Vagina (tissue), 2 donors: Measurements from ENCODE around the gene PNMA8B.

Source experiments
- CTCF ChIP-seq, 3 experiments: fragments of 450-650 bp in 2 of 3; fragments of 200-600 bp in 1 of 3; sonication (generic) in 1 of 3; IDR thresholded peaks; one replicate each; pipeline ENCODE4 v1.5.1; 2017 to 2019; ENCODE audit warnings: antibody characterized with exemption in 3 of 3, mild to moderate bottlenecking in 2 of 3, moderate library complexity in 2 of 3
- POLR2A ChIP-seq, 2 donors: fragments of 450-650 bp; IDR thresholded peaks; one replicate each; pipeline ENCODE4 v1.6.1; 2017; ENCODE audit warnings: antibody characterized with exemption in 2 of 2, mild to moderate bottlenecking in 2 of 2, moderate library complexity in 2 of 2
- POLR2AphosphoS5 ChIP-seq, 2 donors: sonication (generic); formaldehyde crosslinking; IDR thresholded peaks; one replicate each; pipeline ENCODE4 v1.9.0; 2017; ENCODE audit warnings: antibody characterized with exemption in 2 of 2, mild to moderate bottlenecking in 2 of 2, low read depth in 1 of 2; ENCODE audit not compliant: insufficient read depth in 1 of 2

GRCh38 chr19:46441866-46442265, 53.8 kb downstream of the PNMA8B start:
- TF ChIP-seq CTCF (IDR thresholded peaks at IDR 0.05) (no peak), POLR2A (IDR thresholded peaks at IDR 0.05) (no peak), POLR2AphosphoS5 (IDR thresholded peaks at IDR 0.05; ENCODE audit: insufficient read depth in 1 of 2, low read depth in 1 of 2) (no peak)
